GM19099 (cell line): ENCODE measurements around the gene ALOXE3.
A peak's percentile ranks its signal among the peaks of the same experiment; 100 is the strongest.

ENCODE experiments used
- POLR2A ChIP-seq: IDR thresholded peaks from 3 replicates; pipeline ENCODE4 v1.6.1; 2011; ENCODE audit warnings: low read depth; ENCODE audit not compliant: insufficient read length; ENCODE audit errors: extremely low read depth

ALOXE3 gene

DNA sequence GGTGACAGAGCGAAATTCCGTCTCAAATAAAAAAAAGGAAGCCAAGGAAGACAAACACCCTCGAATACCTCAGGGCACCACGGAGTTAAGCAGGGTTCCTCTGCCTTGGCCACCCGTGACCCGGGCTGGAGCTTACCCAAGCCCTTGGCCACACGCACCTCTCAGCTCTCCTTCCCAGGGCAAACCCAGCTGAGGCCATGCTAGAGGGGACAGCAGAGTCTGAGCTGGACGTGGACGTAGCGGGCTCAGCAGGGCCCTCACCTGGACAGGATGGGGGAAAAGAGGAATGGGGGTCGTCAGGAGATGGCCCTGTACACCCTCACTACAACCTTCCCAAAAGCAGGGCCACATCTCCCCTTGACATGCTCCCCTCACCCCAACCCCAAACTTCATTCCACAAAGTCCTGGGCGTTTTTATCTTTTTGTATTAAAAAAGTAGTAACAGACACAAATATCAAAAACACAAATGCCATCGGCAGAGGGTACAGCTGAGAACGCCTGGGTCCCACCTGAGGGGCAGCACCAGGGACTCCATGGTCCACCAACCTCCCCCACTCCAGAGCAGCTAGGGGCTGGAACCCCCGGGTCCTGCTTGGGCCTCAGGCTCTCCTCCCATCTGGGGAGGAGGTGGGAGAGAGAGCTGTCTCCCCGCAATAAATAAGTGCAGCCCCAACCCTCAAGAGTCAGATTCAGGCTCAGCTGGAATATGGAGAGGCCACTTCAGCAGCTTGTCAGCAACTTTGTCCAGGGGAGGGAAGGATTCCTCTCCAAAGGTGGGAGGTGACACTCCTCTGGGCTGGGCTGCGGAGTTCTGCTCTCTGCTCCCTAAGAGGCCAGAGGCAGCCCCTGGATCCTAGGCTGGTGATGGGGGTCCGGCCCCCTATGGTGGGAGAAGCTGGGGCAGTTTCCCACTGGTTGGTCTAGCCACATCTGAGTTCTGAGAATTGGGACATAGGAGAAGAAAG, 22.0 kb upstream of the ALOXE3 start:
- TF ChIP-seq POLR2A: no peak

DNA sequence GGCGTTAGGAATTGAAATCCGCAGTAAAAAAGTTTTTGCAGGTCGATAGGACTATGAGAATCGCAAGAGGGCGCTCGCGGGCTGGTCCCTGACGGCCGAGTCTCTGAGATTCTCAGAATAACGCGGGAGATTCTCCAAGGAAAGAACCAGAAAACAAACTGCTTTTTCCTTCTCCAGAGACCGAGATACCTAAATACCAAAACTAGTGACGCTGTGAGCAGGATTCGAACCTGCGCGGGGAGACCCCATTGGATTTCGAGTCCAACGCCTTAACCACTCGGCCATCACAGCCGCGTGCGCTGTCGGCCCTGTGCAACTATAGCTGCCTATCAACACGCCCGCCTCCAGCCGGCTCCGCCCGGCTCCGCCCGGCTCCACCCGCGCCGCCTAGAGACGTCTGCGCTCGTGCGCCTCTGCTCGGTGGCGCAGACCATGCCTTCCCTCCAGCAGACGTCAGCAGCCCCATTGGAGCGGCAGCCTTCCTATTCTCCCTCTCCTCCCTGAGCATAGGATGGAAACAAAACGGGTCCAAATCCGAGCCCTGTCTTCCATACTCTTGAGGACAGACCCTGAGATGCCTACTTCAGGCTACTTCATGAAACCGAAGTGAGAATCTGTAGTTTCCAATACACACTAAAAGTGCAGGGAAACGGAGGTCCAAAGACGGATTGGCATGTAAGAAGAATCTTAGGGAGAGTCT, 20.5 kb upstream of the ALOXE3 start:
- TF ChIP-seq POLR2A: peak; percentile 52

DNA sequence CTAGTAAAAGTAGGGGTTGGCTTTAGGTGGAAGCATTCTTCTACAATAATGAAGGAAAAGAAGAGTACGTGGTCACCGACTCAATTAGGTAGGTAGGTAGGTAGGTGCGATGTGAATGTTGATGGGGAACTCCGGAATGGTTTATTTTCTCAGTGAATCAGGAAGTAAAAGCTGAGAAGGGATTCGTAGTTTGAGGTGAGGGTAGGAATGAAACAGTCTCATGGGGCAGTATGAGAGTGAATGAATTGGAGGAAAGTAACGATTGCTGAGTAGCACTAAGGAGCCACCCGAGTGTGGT, 20.0 kb upstream of the ALOXE3 start:
- TF ChIP-seq POLR2A: no peak

GRCh38 chr17:8137645-8138373, 19.5 kb upstream of the ALOXE3 start:
- no peak for TF ChIP-seq POLR2A

GRCh38 chr17:8133941-8134340, 15.6 kb upstream of the ALOXE3 start:
- no peak for TF ChIP-seq POLR2A

- TF ChIP-seq POLR2A: no peak
These were observed 15.1 kb upstream of the ALOXE3 start for GRCh38 chr17:8133399-8133798.

DNA sequence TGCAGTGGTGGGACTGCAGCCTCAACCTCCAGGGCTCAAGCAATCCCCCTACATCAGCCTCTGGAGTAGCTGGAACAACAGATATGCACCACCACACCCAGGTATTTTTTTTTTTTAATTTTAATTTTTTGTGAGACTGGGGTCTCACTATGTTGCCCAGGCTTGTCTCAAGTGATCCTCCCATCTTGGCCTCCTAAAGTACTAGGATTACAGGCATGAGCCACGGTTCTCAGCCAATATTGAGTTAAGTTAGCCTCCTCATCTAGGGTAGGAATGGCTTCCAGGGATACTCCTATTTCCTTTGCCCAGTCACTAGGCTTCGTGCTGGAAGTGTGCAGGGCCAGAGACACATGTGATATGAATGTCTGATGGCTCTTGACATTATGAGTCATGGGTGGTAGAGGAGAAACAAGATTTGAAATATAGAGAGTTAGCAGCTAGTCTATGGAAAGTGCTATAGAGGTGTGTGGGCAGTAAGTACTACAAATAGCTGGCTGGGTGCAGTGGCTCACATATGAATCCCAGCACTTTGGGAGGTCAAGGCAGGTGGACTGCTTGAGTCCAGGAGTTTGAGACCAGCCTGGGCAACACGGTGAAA, 13.6 kb upstream of the ALOXE3 start:
- TF ChIP-seq POLR2A: no peak

DNA sequence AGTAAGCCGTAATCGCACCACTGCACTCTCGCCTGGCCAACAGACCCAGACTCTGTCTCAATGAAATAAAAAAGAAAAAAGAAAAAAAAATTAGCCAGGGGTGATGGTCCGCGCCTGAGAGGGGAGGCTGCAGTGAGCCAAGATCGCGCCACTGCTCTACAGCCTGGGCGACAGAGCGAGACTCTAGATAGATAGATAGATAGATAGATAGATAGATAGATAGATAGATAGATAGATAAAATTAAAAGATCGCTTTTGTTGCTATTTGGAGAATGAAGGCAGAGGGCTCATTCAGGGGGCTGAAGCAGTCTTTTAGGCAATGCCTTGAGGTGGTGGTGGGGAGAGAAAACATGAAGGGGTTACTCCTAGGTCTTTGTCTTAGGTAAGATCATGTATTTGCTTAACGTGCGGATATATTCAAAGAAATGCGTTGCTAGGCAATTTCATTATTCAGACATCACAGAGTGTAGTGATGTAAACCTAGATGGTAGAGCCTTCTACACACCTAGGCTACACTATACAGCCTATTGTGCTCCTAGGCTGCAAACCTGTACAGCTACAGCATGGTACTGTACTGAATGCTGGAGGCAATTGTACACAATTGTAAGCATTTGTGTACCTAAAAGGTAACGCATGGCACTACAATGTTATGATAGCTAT, 9.9 kb upstream of the ALOXE3 start:
- no peak for TF ChIP-seq POLR2A

DNA sequence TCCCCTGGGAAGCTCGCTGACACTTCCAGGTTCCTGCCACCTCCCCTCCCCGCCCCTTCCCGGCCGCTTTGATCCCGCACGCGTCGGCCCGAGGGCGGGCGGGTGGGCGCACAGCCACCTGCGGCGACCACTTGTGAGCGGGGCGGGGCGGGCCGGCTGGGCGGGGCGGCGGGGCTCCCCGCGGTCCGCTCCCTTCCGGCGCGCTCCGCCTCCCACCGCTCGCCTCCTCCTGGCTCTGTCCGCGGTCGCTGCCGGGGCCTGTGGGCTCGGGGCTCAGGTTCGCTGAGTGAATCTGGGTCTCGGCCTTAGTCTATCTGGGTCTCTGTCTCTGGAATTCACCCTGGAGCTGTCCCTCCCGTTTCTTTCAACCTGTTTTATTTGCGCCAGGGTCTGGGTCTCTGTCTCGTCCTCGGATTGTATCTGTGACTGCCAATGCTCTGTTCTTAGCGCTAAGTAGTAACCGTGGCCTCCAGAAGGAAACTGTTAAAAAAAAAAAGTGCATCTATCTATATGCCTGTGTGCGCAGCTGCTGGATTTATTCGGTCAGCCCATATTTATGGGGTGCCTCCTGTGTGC, 8.3 kb upstream of the ALOXE3 start:
- TF ChIP-seq POLR2A: peak; percentile 36

GRCh38 chr17:8125947-8126490, 7.7 kb upstream of the ALOXE3 start:
- TF ChIP-seq POLR2A: no peak

- TF ChIP-seq POLR2A: peak; percentile 34
These were observed 7.0 kb upstream of the ALOXE3 start for GRCh38 chr17:8125154-8125946.

- no peak for TF ChIP-seq POLR2A
These were observed 6.2 kb upstream of the ALOXE3 start for GRCh38 chr17:8124350-8125153.
